ENCODE measurements around the gene CDK10.

CDK10 gene

DNA sequence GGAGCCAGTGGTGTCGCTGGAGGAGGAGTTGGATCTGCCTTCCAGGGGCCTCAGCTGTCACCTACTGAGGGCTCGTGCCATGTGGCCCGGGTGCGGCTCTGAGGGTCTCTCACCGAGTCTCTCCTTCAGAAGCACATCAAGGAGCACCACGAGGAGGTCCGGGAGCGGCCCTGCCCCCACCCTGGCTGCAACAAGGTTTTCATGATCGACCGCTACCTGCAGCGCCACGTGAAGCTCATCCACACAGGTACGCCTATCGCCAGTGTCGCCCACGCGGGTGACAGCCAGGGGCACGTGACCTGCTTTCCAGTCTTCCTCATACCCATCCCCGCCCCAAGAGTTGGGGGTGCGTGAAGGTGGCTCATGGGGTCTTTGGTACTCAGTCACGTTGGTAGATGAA, 47.3 kb downstream of the CDK10 start:
- TF ChIP-seq EZH2phosphoT487 (IDR thresholded peaks at IDR 0.05; ENCODE audit: borderline replicate concordance): no peak
- TF ChIP-seq, protein P1, sequence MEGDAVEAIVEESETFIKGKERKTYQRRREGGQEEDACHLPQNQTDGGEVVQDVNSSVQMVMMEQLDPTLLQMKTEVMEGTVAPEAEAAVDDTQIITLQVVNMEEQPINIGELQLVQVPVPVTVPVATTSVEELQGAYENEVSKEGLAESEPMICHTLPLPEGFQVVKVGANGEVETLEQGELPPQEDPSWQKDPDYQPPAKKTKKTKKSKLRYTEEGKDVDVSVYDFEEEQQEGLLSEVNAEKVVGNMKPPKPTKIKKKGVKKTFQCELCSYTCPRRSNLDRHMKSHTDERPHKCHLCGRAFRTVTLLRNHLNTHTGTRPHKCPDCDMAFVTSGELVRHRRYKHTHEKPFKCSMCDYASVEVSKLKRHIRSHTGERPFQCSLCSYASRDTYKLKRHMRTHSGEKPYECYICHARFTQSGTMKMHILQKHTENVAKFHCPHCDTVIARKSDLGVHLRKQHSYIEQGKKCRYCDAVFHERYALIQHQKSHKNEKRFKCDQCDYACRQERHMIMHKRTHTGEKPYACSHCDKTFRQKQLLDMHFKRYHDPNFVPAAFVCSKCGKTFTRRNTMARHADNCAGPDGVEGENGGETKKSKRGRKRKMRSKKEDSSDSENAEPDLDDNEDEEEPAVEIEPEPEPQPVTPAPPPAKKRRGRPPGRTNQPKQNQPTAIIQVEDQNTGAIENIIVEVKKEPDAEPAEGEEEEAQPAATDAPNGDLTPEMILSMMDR (conservative IDR thresholded peaks at IDR 0.05; ENCODE audit: low read length): no peak
- Histone ChIP-seq H3K27me3 (ENCODE audit: insufficient read depth, low read length, poor library complexity, severe bottlenecking) (no peaks in the 10 kb centered on the region), H3K4me3 (ENCODE audit: low read length, poor library complexity, severe bottlenecking) (no peak overlapping the region), H2AFZ (ENCODE audit: low read length) (no peak overlapping the region), H3F3A (ENCODE audit: low read depth) (no peaks in the 10 kb centered on the region), H3K4me1 (ENCODE audit: insufficient read depth, low read length, poor library complexity, severe bottlenecking) (no peaks in the 10 kb centered on the region), H3K9me3 (ENCODE audit: insufficient read depth, low read depth, low read length) (no peaks in the 10 kb centered on the region), H3K9ac (ENCODE audit: low read depth, low read length, poor library complexity, severe bottlenecking) (no peak overlapping the region), H3K4me2 (ENCODE audit: low read depth, low read length, poor library complexity, severe bottlenecking) (no peak overlapping the region), H3K79me2 (ENCODE audit: insufficient read depth, low read length) (no peaks in the 10 kb centered on the region), H3K9me2 (replicated peaks; ENCODE audit: low read depth, low read length) (no peaks in the 10 kb centered on the region), H3K36me3 (ENCODE audit: insufficient read depth, low read length) (peaks cover 26% of the 10 kb centered on the region; the same call in 1 of the 2 replicates), H4K20me1 (ENCODE audit: insufficient read depth, low read length, poor library complexity, severe bottlenecking) (peaks cover 4% of the 10 kb centered on the region)

DNA sequence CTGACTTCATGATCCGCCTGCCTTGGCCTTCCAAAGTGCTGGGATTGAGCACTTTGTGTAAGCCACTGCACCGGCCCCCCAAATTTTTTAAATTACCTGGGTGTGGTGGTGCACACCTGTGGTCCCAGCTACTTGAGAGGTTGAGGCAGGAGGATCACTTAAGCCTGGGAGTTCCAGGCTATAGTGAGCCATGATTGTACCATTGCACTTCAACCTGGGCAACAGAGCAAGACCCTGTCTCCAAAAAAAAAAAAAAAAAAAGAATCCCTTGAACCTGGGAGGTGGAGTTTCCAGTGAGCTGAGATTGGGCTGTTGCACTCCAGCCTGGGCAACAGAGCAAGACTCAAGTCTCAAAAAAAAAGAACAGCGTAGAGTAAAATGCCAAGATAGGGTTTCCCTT, 50.1 kb downstream of the CDK10 start:
- H3K4me3 ChIP-seq (ENCODE audit: low read length, poor library complexity, severe bottlenecking): no peak overlapping the region
- no peaks in the 10 kb centered on the region for H3K9me2 ChIP-seq (replicated peaks; ENCODE audit: low read depth, low read length)
- no peaks in the 10 kb centered on the region for H3K79me2 ChIP-seq (ENCODE audit: insufficient read depth, low read length)
- H2AFZ ChIP-seq (ENCODE audit: low read length): no peak overlapping the region
- no peaks in the 10 kb centered on the region for H3K9me3 ChIP-seq (ENCODE audit: insufficient read depth, low read depth, low read length)
- peaks cover 4% of the 10 kb centered on the region for H4K20me1 ChIP-seq (ENCODE audit: insufficient read depth, low read length, poor library complexity, severe bottlenecking)
- TF ChIP-seq, protein P1 (conservative IDR thresholded peaks at IDR 0.05; ENCODE audit: low read length): no peak
- H3K9ac ChIP-seq (ENCODE audit: low read depth, low read length, poor library complexity, severe bottlenecking): no peak overlapping the region
- no peaks in the 10 kb centered on the region for H3K4me1 ChIP-seq (ENCODE audit: insufficient read depth, low read length, poor library complexity, severe bottlenecking)
- peaks cover 34% of the 10 kb centered on the region; the same call in 1 of the 2 replicates for H3K36me3 ChIP-seq (ENCODE audit: insufficient read depth, low read length)
- no peaks in the 10 kb centered on the region for H3K27me3 ChIP-seq (ENCODE audit: insufficient read depth, low read length, poor library complexity, severe bottlenecking)
- no peak overlapping the region for H3K4me2 ChIP-seq (ENCODE audit: low read depth, low read length, poor library complexity, severe bottlenecking)
- no peaks in the 10 kb centered on the region for H3F3A ChIP-seq (ENCODE audit: low read depth)

DNA sequence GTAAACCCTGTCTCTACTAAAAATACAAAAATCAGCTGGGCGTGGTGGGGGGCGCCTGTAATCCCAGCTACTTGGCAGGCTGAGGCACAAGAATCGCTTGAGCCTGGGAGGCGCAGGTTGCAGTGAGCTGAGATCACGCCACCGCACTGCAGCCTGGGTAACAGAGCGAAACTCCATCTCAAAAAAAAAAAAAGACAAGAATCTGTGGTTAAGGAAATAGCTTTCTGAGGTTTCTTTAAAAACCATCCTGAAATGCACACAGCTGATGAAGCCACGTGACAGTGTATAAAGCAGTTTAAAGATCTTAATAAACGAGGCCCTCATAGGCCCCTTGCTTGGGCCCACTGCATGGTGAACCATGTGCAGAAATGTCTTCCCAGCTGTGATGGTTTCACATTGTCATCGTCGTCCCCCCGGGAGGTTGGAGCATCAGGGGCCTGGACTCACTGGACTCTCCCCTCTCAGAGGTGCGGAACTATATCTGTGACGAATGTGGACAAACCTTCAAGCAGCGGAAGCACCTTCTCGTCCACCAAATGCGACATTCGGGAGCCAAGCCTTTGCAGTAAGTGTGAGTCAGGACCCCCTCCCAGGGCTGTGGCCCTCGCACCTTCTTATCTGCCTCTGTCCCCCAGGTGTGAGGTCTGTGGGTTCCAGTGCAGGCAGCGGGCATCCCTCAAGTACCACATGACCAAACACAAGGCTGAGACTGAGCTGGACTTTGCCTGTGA, 51.0 kb downstream of the CDK10 start:
- Histone ChIP-seq H4K20me1 (ENCODE audit: insufficient read depth, low read length, poor library complexity, severe bottlenecking) (peaks cover 4% of the 10 kb centered on the region), H3K4me2 (ENCODE audit: low read depth, low read length, poor library complexity, severe bottlenecking) (no peak overlapping the region), H3K4me1 (ENCODE audit: insufficient read depth, low read length, poor library complexity, severe bottlenecking) (no peaks in the 10 kb centered on the region), H3K4me3 (ENCODE audit: low read length, poor library complexity, severe bottlenecking) (no peak overlapping the region), H3F3A (ENCODE audit: low read depth) (no peaks in the 10 kb centered on the region), H3K79me2 (ENCODE audit: insufficient read depth, low read length) (no peaks in the 10 kb centered on the region), H3K9ac (ENCODE audit: low read depth, low read length, poor library complexity, severe bottlenecking) (no peak overlapping the region), H3K36me3 (ENCODE audit: insufficient read depth, low read length) (peaks cover 34% of the 10 kb centered on the region; the same call in 1 of the 2 replicates), H2AFZ (ENCODE audit: low read length) (no peak overlapping the region), H3K27me3 (ENCODE audit: insufficient read depth, low read length, poor library complexity, severe bottlenecking) (no peaks in the 10 kb centered on the region), H3K9me3 (ENCODE audit: insufficient read depth, low read depth, low read length) (no peaks in the 10 kb centered on the region), H3K9me2 (replicated peaks; ENCODE audit: low read depth, low read length) (no peaks in the 10 kb centered on the region)
- TF ChIP-seq EZH2phosphoT487 (IDR thresholded peaks at IDR 0.05; ENCODE audit: borderline replicate concordance): no peak
- TF ChIP-seq, protein P1 (conservative IDR thresholded peaks at IDR 0.05; ENCODE audit: low read length): no peak
